Spleen (tissue), 11 donors: Measurements from ENCODE around the gene ZC3H14. TPM values are rescaled to one million over a fixed set of nuclear protein-coding genes. Genes with fewer than 3 reads are reported as not detected.

ENCODE experiments used
- DNase-seq: peaks from one replicate; pipeline ENCODE4 v3.0.0-alpha.2; 2020
- H3K27ac ChIP-seq, 8 donors: fragments of 200-600 bp; sonication (generic) in 7 of 8; 1 replicate in 4 of 8; 2 replicates in 4 of 8; pipeline versions ENCODE4 v1.5.0 to v1.8.0; 2016 to 2021; ENCODE audit warnings: inconsistent platforms in 4 of 8, mild to moderate bottlenecking in 4 of 8, moderate library complexity in 1 of 8
- H3K27me3 ChIP-seq, 7 donors: fragments of 200-600 bp; sonication (generic) in 6 of 7; replicated peaks in 1 of 7; 1 replicate in 4 of 7; 2 replicates in 3 of 7; pipeline versions ENCODE4 v1.5.0 to v1.8.0; 2016 to 2021; ENCODE audit warnings: inconsistent platforms in 3 of 7, mild to moderate bottlenecking in 1 of 7
- H3K36me3 ChIP-seq, 6 donors: fragments of 200-600 bp; sonication (generic) in 5 of 6; 1 replicate in 4 of 6; 2 replicates in 2 of 6; pipeline versions ENCODE4 v1.5.0 to v1.8.0; 2016 to 2021; ENCODE audit warnings: inconsistent platforms in 2 of 6
- H3K4me1 ChIP-seq, 6 donors: fragments of 200-600 bp; sonication (generic) in 5 of 6; 1 replicate in 3 of 6; 2 replicates in 3 of 6; pipeline versions ENCODE4 v1.5.0 to v1.8.0; 2016 to 2021; ENCODE audit warnings: inconsistent platforms in 3 of 6
- H3K4me3 ChIP-seq, 8 donors: fragments of 200-600 bp; sonication (generic) in 7 of 8; 1 replicate in 4 of 8; 2 replicates in 4 of 8; pipeline versions ENCODE4 v1.5.0 to v1.8.0; 2016 to 2021; ENCODE audit warnings: inconsistent platforms in 4 of 8, mild to moderate bottlenecking in 4 of 8, moderate library complexity in 2 of 8
- H3K9me3 ChIP-seq, 8 donors: fragments of 200-600 bp; sonication (generic) in 7 of 8; 1 replicate in 4 of 8; 2 replicates in 4 of 8; pipeline versions ENCODE4 v1.5.0 to v1.8.0; 2016 to 2021; ENCODE audit warnings: inconsistent platforms in 4 of 8
- CTCF ChIP-seq, 11 experiments: fragments of 200-600 bp in 7 of 11; fragments of 450-650 bp in 4 of 11; sonication (generic) in 4 of 11; IDR thresholded peaks in 8 of 11; conservative IDR thresholded peaks in 3 of 11; 1 replicate in 7 of 11; 2 replicates in 4 of 11; pipeline versions ENCODE4 v1.4.0 to v1.8.0; 2016 to 2021; ENCODE audit warnings: antibody characterized with exemption in 11 of 11, inconsistent platforms in 4 of 11, mild to moderate bottlenecking in 1 of 11
- POLR2A ChIP-seq, 3 donors: fragments of 450-650 bp; IDR thresholded peaks; one replicate each; pipeline ENCODE4 v1.5.1; 2017; ENCODE audit warnings: antibody characterized with exemption in 3 of 3, mild to moderate bottlenecking in 1 of 3
- POLR2AphosphoS5 ChIP-seq, 3 donors: sonication (generic); formaldehyde crosslinking; IDR thresholded peaks; one replicate each; pipeline ENCODE4 v1.5.1; 2017; ENCODE audit warnings: antibody characterized with exemption in 3 of 3
- WGBS, 5 donors: extraction: QIAGEN DNeasy Blood & Tissue Kit in 3 of 5; methylation state at CpG; one replicate each; pipeline versions ENCODE4 v1.1.5 to v1.1.7; 2013 to 2018; 5-methylcytosine and 5-hydroxymethylcytosine counted together
- intact Hi-C: fragments of 100-400 bp; cut with DNase I; formaldehyde crosslinking; loops from one replicate; pipeline ENCODE4 v1.15.0; 2023; ENCODE audit warnings: low total_unique reads
- polyA plus RNA-seq, 3 donors: library from polyadenylated mRNA; stranded (reverse); fragments of 200-250 nt; gene quantifications; one replicate each; pipeline ENCODE4 v1.2.1, GENCODE V29; 2013
- total RNA-seq, 7 donors: library from RNA; depleted of rRNA in 3 of 7; stranded (reverse); fragments of >200 nt in 3 of 7; fragmentation: NEBNext Ultra II Directional in 4 of 7; extraction: Animal tissue kit (Norgen Biotek cat#: 25700) in 4 of 7; gene quantifications; one replicate each; pipeline versions ENCODE4 v1.1.0 to v1.2.1, GENCODE V29; 2016 to 2021
- donor health status: healthy with polysubstance abuse.
- donor health status: DM: no; HTN: no; CAD: no; lungs with moderate emphysema.
- donor health status: DM: no; HTN: no; CAD: no.
- donor health status: Bipolar disorder and iron deficiency.
- donor health status: healthy.
- donor health status: DM: no; HTN: no; CAD: no.
- donor health status: DM: yes; HTN: yes; CAD: no.

The ZC3H14 gene
- total and polyA plus RNA-seq, 10 donors, result 12.6 to 78.5 (median 41.4) TPM

GRCh38 chr14:88628033-88628432 is 65.2 kb downstream of the ZC3H14 start:
- Histone ChIP-seq H3K36me3 (peaks cover 0 to 8% (median 0%) of the 10 kb centered on the region in 6 donors), H3K27me3 (no peaks in the 10 kb centered on the region), H3K27ac (no peak overlapping the region), H3K4me1 (no peaks in the 10 kb centered on the region), H3K9me3 (no peaks in the 10 kb centered on the region), H3K4me3 (no peak overlapping the region)
- TF ChIP-seq POLR2AphosphoS5 (IDR thresholded peaks at IDR 0.05) (no peak), POLR2A (IDR thresholded peaks at IDR 0.05) (no peak), CTCF (IDR thresholded peaks at IDR 0.05 in 8 of 11, conservative IDR thresholded peaks at IDR 0.05 in 3 of 11) (no peak)
- DNase-seq, result no peak
- intact Hi-C loops, result no loop called here

- H3K9me3 ChIP-seq, result no peaks in the 10 kb centered on the region
- TF ChIP-seq POLR2AphosphoS5 (IDR thresholded peaks at IDR 0.05), result no peak
- TF ChIP-seq POLR2A (IDR thresholded peaks at IDR 0.05), result no peak
- TF ChIP-seq CTCF (IDR thresholded peaks at IDR 0.05 in 8 of 11, conservative IDR thresholded peaks at IDR 0.05 in 3 of 11), result no peak
- intact Hi-C loops, result no loop called here
- H3K27ac ChIP-seq, result no peak overlapping the region
- H3K27me3 ChIP-seq, result no peaks in the 10 kb centered on the region
- H3K4me3 ChIP-seq, result no peak overlapping the region
- DNase-seq, result no peak
- peaks cover 0 to 8% (median 0%) of the 10 kb centered on the region in 6 donors for H3K36me3 ChIP-seq
- no peaks in the 10 kb centered on the region for H3K4me1 ChIP-seq
Measured at GRCh38 chr14:88628462-88628861, 65.6 kb downstream of the ZC3H14 start.

- Histone ChIP-seq H3K9me3 (no peaks in the 10 kb centered on the region), H3K36me3 (peaks cover 0 to 4% (median 0%) of the 10 kb centered on the region in 6 donors), H3K27ac (peak overlapping the region in 1 of 8 donors; percentile 4), H3K4me3 (no peak overlapping the region), H3K27me3 (no peaks in the 10 kb centered on the region), H3K4me1 (no peaks in the 10 kb centered on the region)
- intact Hi-C loops, result no loop called here
- no peak for DNase-seq
- 52 to 86% (median 76%) methylated on average over 6 of the region's 6 CpGs for WGBS, 5 donors
- no peak for TF ChIP-seq CTCF (IDR thresholded peaks at IDR 0.05 in 8 of 11, conservative IDR thresholded peaks at IDR 0.05 in 3 of 11)
Measured at GRCh38 chr14:88630565-88630964, 67.7 kb downstream of the ZC3H14 start.

GRCh38 chr14:88631091-88631490 is 68.3 kb downstream of the ZC3H14 start:
- TF ChIP-seq POLR2AphosphoS5 (IDR thresholded peaks at IDR 0.05), result no peak

GRCh38 chr14:88632512-88632911 is 69.7 kb downstream of the ZC3H14 start:
- Histone ChIP-seq H3K27me3 (no peaks in the 10 kb centered on the region), H3K36me3 (no peaks in the 10 kb centered on the region), H3K4me1 (no peaks in the 10 kb centered on the region), H3K27ac (no peak overlapping the region), H3K4me3 (no peak overlapping the region), H3K9me3 (no peaks in the 10 kb centered on the region)
- intact Hi-C loops, result no loop called here
- DNase-seq, result no peak
- 85 to 93% (median 89%) methylated on average over 2 of the region's 2 CpGs for WGBS, 5 donors
- no peak for TF ChIP-seq POLR2A (IDR thresholded peaks at IDR 0.05)
- TF ChIP-seq POLR2AphosphoS5 (IDR thresholded peaks at IDR 0.05), result no peak
- TF ChIP-seq CTCF (IDR thresholded peaks at IDR 0.05 in 8 of 11, conservative IDR thresholded peaks at IDR 0.05 in 3 of 11), result no peak

More at GRCh38 chr14:88631091-88631490, 68.3 kb downstream of the ZC3H14 start:
- H3K27me3 ChIP-seq, result no peaks in the 10 kb centered on the region
- peak overlapping the region in 1 of 8 donors; percentile 4 for H3K27ac ChIP-seq
- H3K4me3 ChIP-seq, result no peak overlapping the region
- H3K4me1 ChIP-seq, result no peaks in the 10 kb centered on the region
- no peak for DNase-seq
- H3K9me3 ChIP-seq, result no peaks in the 10 kb centered on the region
- intact Hi-C loops, result no loop called here
- WGBS, 5 donors, result 61 to 89% (median 78%) methylated on average over 3 of the region's 3 CpGs
- H3K36me3 ChIP-seq, result peaks cover 0 to 4% (median 0%) of the 10 kb centered on the region in 6 donors
